ENCODE results near the gene PEX11G.

GRCh38 chr19:7478173-7478842, 10.5 kb downstream of the PEX11G start:
- TF ChIP-seq POLR2AphosphoS5 (IDR thresholded peaks at IDR 0.05; ENCODE audit: low read depth, low read length) = no peak
- no peak for TF ChIP-seq SPI1 (IDR thresholded peaks at IDR 0.05; ENCODE audit: low read depth, low read length)
- no peak for TF ChIP-seq POLR2A (IDR thresholded peaks at IDR 0.05; ENCODE audit: low read depth, low read length)
- TF ChIP-seq TAF1 (IDR thresholded peaks at IDR 0.05; ENCODE audit: low read depth, low read length) = no peak
- TF ChIP-seq POU2F2 (IDR thresholded peaks at IDR 0.05; ENCODE audit: low read depth, low read length) = no peak

Data from GM12891 (cell line).